ENCODE results near the gene MROH8.
A peak's percentile ranks its signal among the peaks of the same experiment; 100 is the strongest.

The MROH8 gene

GRCh38 chr20:37114012-37114411 lies 65.3 kb downstream of the MROH8 start:
- no peak for TF ChIP-seq ZFX (IDR thresholded peaks at IDR 0.05; ENCODE audit: borderline replicate concordance)
- no peak for TF ChIP-seq CTCF (IDR thresholded peaks at IDR 0.05)
- H3K27ac ChIP-seq = no peak overlapping the region

GRCh38 chr20:37111926-37112455 lies 67.4 kb downstream of the MROH8 start:
- no peak overlapping the region for H3K27ac ChIP-seq
- TF ChIP-seq ZFX (IDR thresholded peaks at IDR 0.05; ENCODE audit: borderline replicate concordance) (no peak), CTCF (IDR thresholded peaks at IDR 0.05) (no peak)

- H3K27ac ChIP-seq = no peak overlapping the region
- TF ChIP-seq CTCF (IDR thresholded peaks at IDR 0.05) (no peak), ZFX (IDR thresholded peaks at IDR 0.05; ENCODE audit: borderline replicate concordance) (no peak)
These were observed 70.7 kb downstream of the MROH8 start for GRCh38 chr20:37108676-37109075.

- no peak for TF ChIP-seq CTCF (IDR thresholded peaks at IDR 0.05)
- TF ChIP-seq ZFX (IDR thresholded peaks at IDR 0.05; ENCODE audit: borderline replicate concordance) = no peak
- no peak overlapping the region for H3K27ac ChIP-seq
These were observed 76.8 kb downstream of the MROH8 start for GRCh38 chr20:37102571-37102970.

GRCh38 chr20:37096415-37097041 lies 82.8 kb downstream of the MROH8 start:
- H3K27ac ChIP-seq = peak overlapping the region; percentile 80

GRCh38 chr20:37095599-37096414 lies 83.5 kb downstream of the MROH8 start, which contains the start of gene RBL1:
Gene RBL1 (minus strand): TSS chr20:37095997. CDS start chr20:37095928, 69 bp downstream.
- TF ChIP-seq CTCF (IDR thresholded peaks at IDR 0.05) (peak; percentile 18; the same call in 1 of the 2 replicates), ZFX (IDR thresholded peaks at IDR 0.05; ENCODE audit: borderline replicate concordance) (no peak)
- H3K27ac ChIP-seq = peak within 1 kb of the TSS; percentile 80

More at GRCh38 chr20:37096415-37097041, 82.8 kb downstream of the MROH8 start:
- TF ChIP-seq CTCF (IDR thresholded peaks at IDR 0.05) = peak; percentile 1; the same call in 1 of the 2 replicates
- TF ChIP-seq ZFX (IDR thresholded peaks at IDR 0.05; ENCODE audit: borderline replicate concordance) = no peak

Measured in 22Rv1 (cell line).